LNCaP clone FGC (cell line): Measurements from ENCODE around the gene COQ6.
A peak's percentile ranks its signal among the peaks of the same experiment; 100 is the strongest.
"Not testable (repeated sequence)": the region's sequence is repeated elsewhere in the genome, so short reads cannot be mapped to it uniquely, and the experiment has no call there.

Experiments
- DNase-seq: peaks from one replicate; pipeline ENCODE4 v3.0.0-alpha.2; 2011; ENCODE audit warnings: low read depth
- H3K4me3 ChIP-seq: 2 replicates; pipeline ENCODE4 v1.5.1; 2011; ENCODE audit warnings: mild to moderate bottlenecking, low read depth, low read length, control low read depth
- CTCF ChIP-seq: IDR thresholded peaks from 2 replicates; pipeline ENCODE4 v1.5.1; 2012; ENCODE audit warnings: mild to moderate bottlenecking; ENCODE audit not compliant: control insufficient read depth, insufficient read depth; ENCODE audit errors: extremely low read depth

The COQ6 gene

GRCh38 chr14:73976125-73976524, 26.0 kb downstream of the COQ6 start:
- no peak for DNase-seq
- no peak for TF ChIP-seq CTCF
- H3K4me3 ChIP-seq: no peak overlapping the region

DNA sequence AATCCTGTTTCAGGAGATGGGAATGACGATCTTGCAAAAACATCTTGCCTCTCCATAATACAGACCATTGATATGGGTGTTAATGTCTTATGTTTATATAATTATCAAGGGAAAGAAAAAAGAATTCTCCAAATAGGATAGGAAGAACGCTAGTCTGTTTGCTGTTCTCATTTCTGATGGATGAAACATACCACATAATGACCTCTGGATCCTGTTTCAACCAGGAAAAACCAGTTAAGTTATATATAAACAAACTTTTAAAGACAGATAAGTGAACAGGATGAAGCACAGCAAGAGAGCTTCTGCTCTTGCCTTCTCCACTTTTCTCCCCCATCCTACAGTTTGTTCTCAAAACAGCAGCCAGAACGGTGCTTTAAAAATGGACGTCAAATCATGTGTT, 27.8 kb downstream of the COQ6 start:
- TF ChIP-seq CTCF: no peak
- peak; percentile 67 for DNase-seq
- H3K4me3 ChIP-seq: no peak overlapping the region

- no peak for TF ChIP-seq CTCF
- H3K4me3 ChIP-seq: no peak overlapping the region
- DNase-seq: peak; percentile 89
Observed at GRCh38 chr14:73988065-73988464, 38.0 kb downstream of the COQ6 start.

GRCh38 chr14:73988656-73989055, 38.6 kb downstream of the COQ6 start:
- H3K4me3 ChIP-seq: 0 out of 2 replicates have a peak overlapping the region, but pooled peaks have one; percentile 9
- not testable (repeated sequence) for DNase-seq

DNA sequence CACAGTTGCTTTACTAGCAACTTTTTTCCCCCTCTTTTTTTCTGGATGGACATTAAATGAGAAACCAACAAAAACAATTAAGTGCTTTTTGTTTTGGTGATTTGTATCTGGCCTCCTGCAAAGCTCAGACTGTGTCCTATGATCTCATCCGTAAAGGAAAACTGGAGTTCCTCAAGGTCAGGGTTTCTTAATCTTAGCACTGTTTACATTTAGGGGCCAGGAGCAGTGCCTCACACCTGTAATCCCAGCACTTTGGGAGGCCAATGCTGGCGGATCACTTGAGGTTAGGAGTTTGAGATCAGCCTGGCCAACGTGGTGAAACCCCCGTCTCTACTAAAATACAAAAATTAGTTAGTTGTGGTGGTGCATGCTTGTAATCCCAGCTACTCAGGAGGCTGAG, 41.0 kb downstream of the COQ6 start:
- H3K4me3 ChIP-seq: no peak overlapping the region
- no peak for TF ChIP-seq CTCF
- no peak for DNase-seq

DNA sequence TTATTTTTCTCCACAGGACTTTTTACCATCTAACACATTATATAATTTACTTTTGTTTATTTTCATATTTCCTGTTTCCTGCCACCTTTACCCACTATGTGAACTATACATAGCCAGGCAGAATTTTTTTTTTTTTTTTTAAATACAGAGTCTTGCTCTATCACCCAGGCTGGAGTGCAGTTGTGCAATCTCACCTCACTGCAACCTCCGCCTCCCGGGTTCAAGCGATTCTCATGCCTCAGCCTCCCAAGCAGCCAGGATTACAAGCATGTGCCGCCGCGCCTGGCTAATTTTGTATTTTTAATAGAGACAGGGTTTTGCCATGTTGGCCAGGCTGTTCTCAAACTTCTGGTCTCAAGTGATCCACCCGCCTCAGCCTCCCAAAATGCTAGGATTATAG, 44.8 kb downstream of the COQ6 start:
- not testable (repeated sequence) for H3K4me3 ChIP-seq

GRCh38 chr14:73995977-73996378, 45.9 kb downstream of the COQ6 start:
- H3K4me3 ChIP-seq: no peak overlapping the region
- no peak for TF ChIP-seq CTCF
- no peak for DNase-seq

More for the DNA sequence above, 44.8 kb downstream of the COQ6 start:
- DNase-seq: not testable (repeated sequence)

DNA sequence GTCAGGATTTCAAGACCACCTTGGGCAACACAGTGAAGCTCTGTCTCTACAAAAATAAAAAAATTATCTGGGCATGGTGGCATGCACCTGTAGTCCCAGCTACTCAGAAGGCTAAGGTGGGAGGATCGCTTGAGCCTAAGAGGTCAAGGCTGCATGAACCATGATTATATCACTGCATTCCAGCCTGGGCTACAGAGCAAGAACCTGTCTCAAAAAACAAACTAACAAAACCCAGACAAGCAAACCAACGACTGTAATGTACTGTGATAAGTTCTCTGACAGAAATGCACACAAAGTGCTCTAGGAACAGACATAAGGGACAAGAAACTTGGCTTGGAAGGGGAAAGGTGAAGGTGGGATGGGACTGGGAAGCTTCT, 46.6 kb downstream of the COQ6 start:
- DNase-seq: no peak
- no peak overlapping the region for H3K4me3 ChIP-seq
- TF ChIP-seq CTCF: no peak
